Fibroblast of skin of scalp (primary cell): ENCODE data around the gene CCNO.

Source experiments
- DNase-seq: peaks from one replicate; pipeline ENCODE4 v3.0.0-alpha.2; 2013

The CCNO gene

GRCh38 chr5:55222985-55223811 lies 10.2 kb downstream of the CCNO start:
- DNase-seq, result no peak

- no peak for DNase-seq
Measured at GRCh38 chr5:55222092-55222984, 11.1 kb downstream of the CCNO start.

- no peak for DNase-seq
Measured at GRCh38 chr5:55220433-55221185, 12.8 kb downstream of the CCNO start.

GRCh38 chr5:55219770-55220169 lies 13.6 kb downstream of the CCNO start:
- no peak for DNase-seq

GRCh38 chr5:55218967-55219366 lies 14.4 kb downstream of the CCNO start:
- no peak for DNase-seq

- DNase-seq, result no peak
Measured at GRCh38 chr5:55211184-55211874, 22.1 kb downstream of the CCNO start.

GRCh38 chr5:55205001-55205400 lies 28.4 kb downstream of the CCNO start:
- no peak for DNase-seq

- DNase-seq, result no peak
Measured at GRCh38 chr5:55191165-55191564, 42.2 kb downstream of the CCNO start.

- DNase-seq, result no peak
Measured at GRCh38 chr5:55188656-55189540, 44.5 kb downstream of the CCNO start.

GRCh38 chr5:55187370-55187769 lies 46.0 kb downstream of the CCNO start:
- no peak for DNase-seq
